Fibroblast of lung (primary cell): ENCODE data around the gene TMEFF2. TPM values are rescaled to one million over a fixed set of nuclear protein-coding genes. Genes with fewer than 3 reads are reported as not detected.

Experiments used
- DNase-seq, 2 donors: peaks; one replicate each; pipeline versions ENCODE4 v3.0.0 to v3.0.0-alpha.2; 2010; ENCODE audit warnings: low read depth in 2 of 2
- H2AFZ ChIP-seq: 2 replicates; pipeline ENCODE4 v1.5.1; 2012; ENCODE audit warnings: low read length, control low read depth, inconsistent platforms
- H3K27ac ChIP-seq: 2 replicates; pipeline ENCODE4 v1.5.1; 2011; ENCODE audit warnings: low read length, control low read depth; ENCODE audit not compliant: insufficient read depth
- H3K27me3 ChIP-seq: 2 replicates; pipeline ENCODE4 v1.5.1; 2011; ENCODE audit warnings: mild to moderate bottlenecking, low read length; ENCODE audit not compliant: control insufficient read depth, insufficient read depth
- H3K36me3 ChIP-seq: 2 replicates; pipeline ENCODE4 v1.5.1; 2011; ENCODE audit warnings: low read length; ENCODE audit not compliant: control insufficient read depth, insufficient read depth
- H3K4me1 ChIP-seq: 2 replicates; pipeline ENCODE4 v1.5.1; 2011; ENCODE audit warnings: low read length; ENCODE audit not compliant: control insufficient read depth, insufficient read depth; ENCODE audit errors: extremely low read depth
- H3K4me2 ChIP-seq: 2 replicates; pipeline ENCODE4 v1.5.1; 2011; ENCODE audit warnings: low read length, control low read depth; ENCODE audit not compliant: insufficient read depth; ENCODE audit errors: extremely low read depth
- H3K4me3 ChIP-seq, 4 experiments: fragments of 200-600 bp in 1 of 4; sonication (generic) in 1 of 4; replicated peaks in 1 of 4; 2 replicates each; pipeline ENCODE4 v1.5.1; 2011 to 2016; ENCODE audit warnings: low read length in 4 of 4, low read depth in 3 of 4, mild to moderate bottlenecking in 3 of 4, control low read depth in 2 of 4, inconsistent platforms in 1 of 4, mixed read lengths in 1 of 4; ENCODE audit not compliant: insufficient read depth in 1 of 4; ENCODE audit errors: control extremely low read depth in 1 of 4
- H3K79me2 ChIP-seq: 2 replicates; pipeline ENCODE4 v1.5.1; 2012; ENCODE audit warnings: mild to moderate bottlenecking, low read length, inconsistent platforms; ENCODE audit not compliant: control insufficient read depth, insufficient read depth
- H3K9ac ChIP-seq: 2 replicates; pipeline ENCODE4 v1.5.1; 2011; ENCODE audit warnings: mild to moderate bottlenecking, low read length, control low read depth; ENCODE audit not compliant: insufficient read depth
- H3K9me3 ChIP-seq: 2 replicates; pipeline ENCODE4 v1.5.1; 2012; ENCODE audit warnings: low read depth, low read length; ENCODE audit not compliant: control insufficient read depth, insufficient read depth
- H4K20me1 ChIP-seq: 2 replicates; pipeline ENCODE4 v1.5.1; 2011; ENCODE audit warnings: low read length; ENCODE audit not compliant: control insufficient read depth, insufficient read depth; ENCODE audit errors: extremely low read depth
- CTCF ChIP-seq, 2 donors: IDR thresholded peaks in 1 of 2; conservative IDR thresholded peaks in 1 of 2; 1 replicate in 1 of 2; 2 replicates in 1 of 2; pipeline ENCODE4 v1.5.1; 2011 to 2012; ENCODE audit warnings: low read length in 2 of 2, control low read depth in 1 of 2, inconsistent platforms in 1 of 2, low read depth in 1 of 2, mild to moderate bottlenecking in 1 of 2
- EZH2 ChIP-seq: IDR thresholded peaks from 2 replicates; pipeline ENCODE4 v1.5.1; 2012; ENCODE audit warnings: low read length, control low read depth, mild to moderate bottlenecking; ENCODE audit errors: missing control alignments
- polyA plus RNA-seq, 2 donors: library from polyadenylated mRNA; depleted of rRNA in 1 of 2; stranded (reverse) in 1 of 2; unstranded in 1 of 2; fragments of >200 nt; gene quantifications; 2 replicates each; pipeline ENCODE4 v1.2.1, GENCODE V29; 2011 to 2012; ENCODE audit warnings: missing spikeins in 1 of 2
- total RNA-seq: library from RNA; depleted of rRNA; stranded (reverse); fragments of >200 nt; gene quantifications from 2 replicates; pipeline ENCODE4 v1.2.1, GENCODE V29; 2014

TMEFF2 gene
- total and polyA plus RNA-seq, 2 donors (not counting 1 experiment from before 2014, with no cell fraction given), result 0.33 to 0.87 TPM

- Histone ChIP-seq H3K9me3 (no peaks in the 10 kb centered on the region), H3K79me2 (no peaks in the 10 kb centered on the region), H3K4me3 (no peak overlapping the region), H3K4me1 (no peaks in the 10 kb centered on the region), H3K36me3 (no peaks in the 10 kb centered on the region), H3K27me3 (no peaks in the 10 kb centered on the region), H2AFZ (no peak overlapping the region), H3K9ac (no peak overlapping the region), H3K4me2 (no peak overlapping the region), H4K20me1 (no peaks in the 10 kb centered on the region), H3K27ac (no peak overlapping the region)
- DNase-seq, result peak in 1 of 2 donors; percentile 51
- TF ChIP-seq EZH2 (no peak), CTCF (conservative IDR thresholded peaks at IDR 0.05 in 1 of 2, IDR thresholded peaks at IDR 0.05 in 1 of 2; ENCODE audit: low read depth in 1 of 2, low read length in 2 of 2) (no peak)
These were observed 236.5 kb downstream of the TMEFF2 start for GRCh38 chr2:191957996-191958860.

GRCh38 chr2:191954451-191954850 is 240.3 kb downstream of the TMEFF2 start:
- Histone ChIP-seq H3K36me3 (no peaks in the 10 kb centered on the region), H3K4me1 (no peaks in the 10 kb centered on the region), H3K9me3 (no peaks in the 10 kb centered on the region), H4K20me1 (no peaks in the 10 kb centered on the region), H3K27ac (no peak overlapping the region), H3K9ac (no peak overlapping the region), H3K4me2 (no peak overlapping the region), H3K4me3 (no peak overlapping the region), H3K27me3 (no peaks in the 10 kb centered on the region), H3K79me2 (no peaks in the 10 kb centered on the region), H2AFZ (no peak overlapping the region)
- no peak for DNase-seq
- TF ChIP-seq CTCF (conservative IDR thresholded peaks at IDR 0.05 in 1 of 2, IDR thresholded peaks at IDR 0.05 in 1 of 2; ENCODE audit: low read depth in 1 of 2, low read length in 2 of 2), result no peak
- no peak for TF ChIP-seq EZH2

GRCh38 chr2:191952515-191953270 is 242.0 kb downstream of the TMEFF2 start:
- no peak overlapping the region for H2AFZ ChIP-seq
- no peaks in the 10 kb centered on the region for H3K9me3 ChIP-seq
- H3K27ac ChIP-seq, result no peak overlapping the region
- H3K79me2 ChIP-seq, result no peaks in the 10 kb centered on the region
- no peak for TF ChIP-seq EZH2
- no peak for TF ChIP-seq CTCF (conservative IDR thresholded peaks at IDR 0.05 in 1 of 2, IDR thresholded peaks at IDR 0.05 in 1 of 2; ENCODE audit: low read depth in 1 of 2, low read length in 2 of 2)
- peak in 1 of 2 donors; percentile 63 for DNase-seq
- no peak overlapping the region for H3K4me3 ChIP-seq
- H4K20me1 ChIP-seq, result no peaks in the 10 kb centered on the region
- no peak overlapping the region for H3K9ac ChIP-seq
- no peaks in the 10 kb centered on the region for H3K4me1 ChIP-seq
- H3K27me3 ChIP-seq, result no peaks in the 10 kb centered on the region
- H3K4me2 ChIP-seq, result no peak overlapping the region
- H3K36me3 ChIP-seq, result no peaks in the 10 kb centered on the region
